Neuronal stem cell (in vitro differentiated cells): ENCODE measurements around the gene LRRC59. TPM values are rescaled to one million over a fixed set of nuclear protein-coding genes. Genes with fewer than 3 reads are reported as not detected.

Experiments
- DNase-seq: peaks from one replicate; pipeline ENCODE4 v3.0.0-alpha.2; 2013; ENCODE audit warnings: low spot score
- H2AFZ ChIP-seq: one replicate; pipeline ENCODE4 v1.6.1; 2013; ENCODE audit warnings: mild to moderate bottlenecking, low read length, inconsistent platforms
- H2AK5ac ChIP-seq: 2 replicates; pipeline ENCODE4 v1.6.1; 2013; ENCODE audit warnings: low read depth, mild to moderate bottlenecking, inconsistent platforms, low read length, moderate library complexity, mixed read lengths
- H2BK120ac ChIP-seq: 2 replicates; pipeline ENCODE4 v1.6.1; 2013; ENCODE audit warnings: low read depth, mild to moderate bottlenecking, inconsistent platforms, low read length, moderate library complexity, mixed read lengths
- H2BK12ac ChIP-seq: one replicate; pipeline ENCODE4 v1.6.1; 2013; ENCODE audit warnings: low read length, inconsistent platforms
- H2BK15ac ChIP-seq: 2 replicates; pipeline ENCODE4 v1.6.1; 2013; ENCODE audit warnings: mild to moderate bottlenecking, low read length, inconsistent platforms, mixed read lengths
- H2BK5ac ChIP-seq: one replicate; pipeline ENCODE4 v1.6.1; 2013; ENCODE audit warnings: inconsistent platforms, mild to moderate bottlenecking, low read length, moderate library complexity
- H3K14ac ChIP-seq: one replicate; pipeline ENCODE4 v1.6.1; 2013; ENCODE audit warnings: low read length, inconsistent platforms
- H3K18ac ChIP-seq: 2 replicates; pipeline ENCODE4 v1.6.1; 2013; ENCODE audit warnings: low read length, inconsistent platforms
- H3K23ac ChIP-seq: 2 replicates; pipeline ENCODE4 v1.6.1; 2013; ENCODE audit warnings: low read depth, mild to moderate bottlenecking, mixed read lengths, low read length, inconsistent platforms; ENCODE audit not compliant: poor library complexity
- H3K27ac ChIP-seq: replicated peaks from 3 replicates; pipeline ENCODE4 v1.5.1; 2013; ENCODE audit warnings: low read length, inconsistent platforms
- H3K27me3 ChIP-seq, 3 experiments: 2 replicates each; pipeline ENCODE4 v1.6.1; 2013; ENCODE audit warnings: low read length in 3 of 3, mild to moderate bottlenecking in 2 of 3, inconsistent platforms in 1 of 3, low read depth in 1 of 3, mixed read lengths in 1 of 3, moderate library complexity in 1 of 3; ENCODE audit not compliant: control insufficient read depth in 3 of 3, insufficient read depth in 3 of 3
- H3K36me3 ChIP-seq, 2 donors: replicated peaks in 1 of 2; 2 replicates each; pipeline ENCODE4 v1.6.1; 2013; ENCODE audit warnings: low read length in 2 of 2; ENCODE audit not compliant: control insufficient read depth in 2 of 2, insufficient read depth in 2 of 2
- H3K4ac ChIP-seq: 2 replicates; pipeline ENCODE4 v1.6.1; 2013; ENCODE audit warnings: inconsistent platforms, mild to moderate bottlenecking, low read length, moderate library complexity
- H3K4me1 ChIP-seq, 2 donors: 1 replicate in 1 of 2; 2 replicates in 1 of 2; pipeline ENCODE4 v1.6.1; 2013; ENCODE audit warnings: low read length in 2 of 2, low read depth in 1 of 2; ENCODE audit not compliant: control insufficient read depth in 2 of 2, insufficient read depth in 1 of 2
- H3K4me2 ChIP-seq: one replicate; pipeline ENCODE4 v1.6.1; 2013; ENCODE audit warnings: mild to moderate bottlenecking, low read length, inconsistent platforms; ENCODE audit not compliant: insufficient read depth, poor library complexity, severe bottlenecking
- H3K4me3 ChIP-seq, 2 donors: 2 replicates each; pipeline ENCODE4 v1.5.1; 2013; ENCODE audit warnings: low read length in 2 of 2, mild to moderate bottlenecking in 2 of 2, inconsistent platforms in 1 of 2, moderate library complexity in 1 of 2
- H3K79me1 ChIP-seq: one replicate; pipeline ENCODE4 v1.6.1; 2013; ENCODE audit warnings: low read depth, mild to moderate bottlenecking, inconsistent platforms, low read length, moderate library complexity
- H3K9ac ChIP-seq: one replicate; pipeline ENCODE4 v1.6.1; 2013; ENCODE audit warnings: mild to moderate bottlenecking, low read depth, low read length, inconsistent platforms; ENCODE audit not compliant: poor library complexity
- H3K9me3 ChIP-seq, 2 donors: replicated peaks in 1 of 2; 2 replicates each; pipeline versions ENCODE3 to v1.6.1; 2013; ENCODE audit warnings: low read length in 2 of 2, mild to moderate bottlenecking in 2 of 2, inconsistent platforms in 1 of 2, low read depth in 1 of 2, mixed read lengths in 1 of 2, moderate library complexity in 1 of 2; ENCODE audit not compliant: control insufficient read depth in 2 of 2, insufficient read depth in 1 of 2
- H4K8ac ChIP-seq: one replicate; pipeline ENCODE4 v1.6.1; 2013; ENCODE audit warnings: low read depth, mild to moderate bottlenecking, inconsistent platforms, low read length, moderate library complexity
- H4K91ac ChIP-seq: one replicate; pipeline ENCODE4 v1.6.1; 2013; ENCODE audit warnings: low read length, low read depth, mild to moderate bottlenecking, inconsistent platforms; ENCODE audit not compliant: poor library complexity
- WGBS, 2 donors: extraction: QIAGEN DNeasy Blood & Tissue Kit; methylation state at CpG; one replicate each; pipeline ENCODE4 v1.1.7; 2013; ENCODE audit warnings: missing lambda C conversion rate in 2 of 2, mixed read lengths in 1 of 2; ENCODE audit not compliant: insufficient read length in 2 of 2, insufficient replicate concordance in 1 of 2; ENCODE audit errors: extremely low coverage in 2 of 2; 5-methylcytosine and 5-hydroxymethylcytosine counted together
- polyA plus RNA-seq, 2 experiments: library from polyadenylated mRNA; stranded (reverse); fragments of 200-250 nt; gene quantifications; one replicate each; pipeline ENCODE4 v1.2.3, GENCODE V29; 2013

The LRRC59 gene
- polyA plus RNA-seq (2013, experiment 1 of 2): 47.4 TPM
- 46.5 TPM for polyA plus RNA-seq (2013, experiment 2 of 2)

DNA sequence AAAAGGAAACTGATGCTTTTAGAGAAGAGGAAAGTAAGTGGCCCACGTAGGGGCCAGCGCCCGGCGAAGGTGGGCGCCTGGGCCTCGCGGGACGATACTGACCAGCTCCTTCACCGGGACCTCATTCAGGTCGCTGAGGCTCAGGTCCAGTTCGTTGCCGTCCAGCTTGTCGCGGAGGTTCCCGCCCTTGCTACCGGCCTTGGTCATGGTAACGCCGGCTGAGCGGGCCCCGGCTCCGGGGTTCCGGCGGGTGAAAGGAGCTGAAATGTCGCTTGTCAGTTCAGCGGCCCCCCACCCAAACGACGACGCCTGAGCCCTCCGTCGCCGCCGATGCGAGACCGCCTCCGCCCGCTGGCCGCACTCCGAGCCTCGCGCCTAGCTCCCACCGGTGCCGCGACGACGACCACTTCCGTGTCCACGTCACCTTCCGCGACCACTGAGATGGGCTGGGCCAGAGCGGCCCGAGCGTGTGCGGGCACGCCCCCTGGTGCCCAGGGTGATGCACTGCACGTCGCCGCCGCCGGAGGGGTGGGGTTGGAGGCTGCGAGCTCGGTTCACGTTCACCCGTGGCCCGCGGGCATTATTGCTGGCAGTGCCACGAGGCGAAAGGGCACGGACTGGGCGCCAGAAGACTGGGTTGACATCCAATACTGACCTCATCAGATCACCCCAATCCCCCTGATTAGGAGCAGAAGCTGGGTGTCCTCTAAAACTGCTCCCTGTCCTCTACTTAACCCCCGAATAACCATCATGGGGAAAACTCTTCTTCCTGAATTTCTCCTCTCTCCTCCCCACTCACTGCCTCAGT lies at the start of gene LRRC59:
LRRC59 (minus strand) TSS at position 413 of the 808 bp plus-strand sequence; CDS start at position 207, 206 bp downstream.
- peak within 1 kb of the TSS; percentile 94 to 96 for H3K4me3 ChIP-seq
- H2BK12ac ChIP-seq: no peak within 1 kb of the TSS
- H3K9ac ChIP-seq: peak within 1 kb of the TSS; percentile 82
- H2AK5ac ChIP-seq: peak within 1 kb of the TSS; percentile 60
- H2BK5ac ChIP-seq: no peak within 1 kb of the TSS
- peak within 1 kb of the TSS; percentile 74 for H3K4me2 ChIP-seq
- H2AFZ ChIP-seq: peak within 1 kb of the TSS; percentile 81
- H3K14ac ChIP-seq: peak within 1 kb of the TSS; percentile 33
- H3K9me3 ChIP-seq: peaks cover 0 to 4% of the 10 kb centered on the region in 2 donors
- H3K18ac ChIP-seq: peak within 1 kb of the TSS; percentile 81
- no CpG with 5 or more reads among the region's 70 CpGs for WGBS, 2 donors
- H3K27ac ChIP-seq: no peak within 1 kb of the TSS
- peaks cover 2% of the 10 kb centered on the region for H3K79me1 ChIP-seq
- no peak within 1 kb of the TSS for H2BK120ac ChIP-seq
- no peak within 1 kb of the TSS for H3K4ac ChIP-seq
- peak; percentile 80 for DNase-seq
- H3K36me3 ChIP-seq: peaks cover 20 to 38% of the 10 kb centered on the region in 2 donors
- no peak within 1 kb of the TSS for H4K8ac ChIP-seq
- H3K27me3 ChIP-seq: no peaks in the 10 kb centered on the region
- H4K91ac ChIP-seq: no peak within 1 kb of the TSS
- peaks cover 10% of the 10 kb centered on the region in 2 donors for H3K4me1 ChIP-seq
- H2BK15ac ChIP-seq: no peak within 1 kb of the TSS
- H3K23ac ChIP-seq: peak within 1 kb of the TSS; percentile 83

DNA sequence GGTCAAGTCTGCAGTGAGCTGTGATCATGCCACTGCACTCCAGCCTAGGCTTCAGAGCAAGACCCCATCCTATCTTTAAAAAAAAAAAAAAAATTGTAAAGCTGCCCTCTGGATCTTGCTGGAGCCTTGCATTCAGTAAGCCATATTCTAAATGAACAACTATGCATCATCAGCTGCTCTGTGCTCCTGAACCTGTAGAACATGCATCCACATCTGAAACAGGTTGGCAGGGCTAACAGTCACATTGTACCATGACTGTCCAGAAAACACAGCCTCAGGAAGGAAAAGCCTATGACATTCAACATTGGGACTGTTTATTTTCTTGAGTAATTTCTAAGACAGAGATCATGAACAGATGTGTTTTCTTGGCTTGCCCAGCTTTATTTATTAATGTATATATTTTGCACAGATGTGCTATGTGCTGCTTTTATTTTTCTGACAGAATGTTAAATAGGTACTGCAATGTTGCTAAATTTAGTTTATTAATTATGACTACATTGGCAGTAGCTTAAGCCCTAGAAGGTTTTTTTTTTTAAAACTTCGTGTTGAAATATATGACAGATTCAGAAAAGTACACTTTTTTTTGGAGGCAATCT lies 48.5 kb upstream of the LRRC59 start:
- Histone ChIP-seq H3K9ac (peak overlapping the region; percentile 57), H2BK120ac (no peak overlapping the region), H3K14ac (no peak overlapping the region), H3K4me1 (no peaks in the 10 kb centered on the region), H3K9me3 (no peaks in the 10 kb centered on the region), H3K36me3 (no peaks in the 10 kb centered on the region), H3K27ac (no peak overlapping the region), H3K18ac (no peak overlapping the region), H3K4me3 (no peak overlapping the region), H3K27me3 (no peaks in the 10 kb centered on the region), H2AK5ac (no peak overlapping the region), H2AFZ (no peak overlapping the region), H3K4ac (no peak overlapping the region), H4K91ac (no peak overlapping the region), H3K23ac (no peak overlapping the region), H2BK15ac (no peak overlapping the region), H2BK5ac (no peak overlapping the region), H3K4me2 (no peak overlapping the region), H2BK12ac (no peak overlapping the region), H3K79me1 (no peaks in the 10 kb centered on the region), H4K8ac (no peak overlapping the region)
- no peak for DNase-seq
- WGBS, 2 donors: no CpG with 5 or more reads among the region's 1 CpG

DNA sequence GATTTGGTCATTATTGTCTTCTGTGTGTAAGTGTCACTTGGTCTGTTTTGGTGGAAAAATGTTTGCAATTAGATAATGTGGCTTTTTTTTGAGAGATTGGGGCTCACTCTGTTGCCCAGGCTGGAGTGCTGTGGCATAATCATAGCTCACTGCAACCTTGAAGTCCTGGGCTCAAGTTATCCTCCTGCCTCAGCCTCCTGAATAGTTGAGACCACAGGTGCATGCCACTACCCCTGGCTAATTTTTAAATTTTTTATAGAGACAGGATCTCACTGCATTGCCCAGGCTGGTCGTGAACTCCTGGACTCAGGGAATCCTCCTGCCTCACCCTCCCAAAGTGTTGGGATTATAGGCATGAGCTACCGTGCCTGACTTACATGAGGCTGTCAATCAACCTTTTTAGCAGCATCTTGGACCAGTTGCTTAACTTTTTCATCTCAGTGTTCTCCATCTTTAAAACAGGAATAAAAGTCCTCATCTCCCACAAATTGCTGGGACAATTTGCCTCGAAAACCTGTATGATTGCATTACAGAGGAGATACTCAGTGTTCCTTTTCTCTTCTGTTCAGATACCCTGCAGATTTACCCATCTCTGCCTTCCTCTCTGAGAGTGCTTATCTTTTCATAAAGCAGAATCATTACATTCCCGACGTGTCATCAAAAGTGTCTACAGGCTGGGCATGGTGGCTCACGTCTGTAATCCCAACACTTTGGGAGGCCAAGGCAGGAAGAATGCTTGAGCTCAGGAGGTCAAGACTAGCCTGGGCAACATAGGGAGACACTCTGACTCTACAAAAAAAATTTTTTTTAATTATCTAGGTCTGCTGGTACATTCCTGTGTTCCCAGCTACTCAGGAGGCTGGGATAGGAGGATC lies 47.8 kb upstream of the LRRC59 start:
- Histone ChIP-seq H3K79me1 (no peaks in the 10 kb centered on the region), H3K14ac (peak overlapping the region; percentile 82), H2AK5ac (no peak overlapping the region), H3K36me3 (no peaks in the 10 kb centered on the region), H3K9me3 (no peaks in the 10 kb centered on the region), H4K91ac (no peak overlapping the region), H2BK5ac (no peak overlapping the region), H2AFZ (no peak overlapping the region), H3K23ac (no peak overlapping the region), H4K8ac (no peak overlapping the region), H3K4me2 (no peak overlapping the region), H2BK15ac (no peak overlapping the region), H2BK12ac (no peak overlapping the region), H3K4me3 (no peak overlapping the region), H3K4me1 (no peaks in the 10 kb centered on the region), H3K27me3 (no peaks in the 10 kb centered on the region), H3K18ac (no peak overlapping the region), H3K9ac (no peak overlapping the region), H2BK120ac (no peak overlapping the region), H3K4ac (no peak overlapping the region), H3K27ac (no peak overlapping the region)
- DNase-seq: no peak
- WGBS, 2 donors: no CpG with 5 or more reads among the region's 6 CpGs
